GM21528 (cell line): ENCODE results near the gene TRPV5.

Source experiments
- ATAC-seq: cut with Tn5 transposase; IDR thresholded peaks from one replicate; pipeline ENCODE4 v1.9.1; 2021; ENCODE audit warnings: mild to moderate bottlenecking, moderate library complexity; ENCODE audit not compliant: unreplicated experiment, low FRiP score

Gene TRPV5

DNA sequence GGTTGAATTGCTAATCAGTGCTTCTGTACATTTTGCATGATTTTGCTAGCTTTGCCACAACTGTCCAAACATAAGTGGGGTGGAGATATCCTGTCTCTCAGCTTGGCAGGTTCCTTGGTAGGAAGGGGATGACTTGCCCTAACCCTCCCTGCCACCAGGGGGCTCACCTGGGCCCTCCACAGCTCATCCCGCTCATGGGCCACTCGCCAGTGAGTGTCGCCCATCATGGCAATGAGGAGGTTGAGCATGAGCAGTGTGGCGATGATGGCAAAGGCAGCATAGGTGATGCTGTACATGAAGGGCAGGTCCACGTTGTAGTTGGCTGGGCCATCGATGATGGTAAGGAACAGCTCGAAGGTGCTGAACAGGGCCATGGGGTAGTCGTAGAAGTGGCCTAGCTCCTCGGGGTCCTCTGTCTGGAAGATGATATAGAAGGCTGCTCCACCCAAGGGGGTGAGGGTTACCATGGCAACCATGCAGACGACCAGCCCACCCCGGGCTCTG, 60.2 kb downstream of the TRPV5 start:
- ATAC-seq, result peak; percentile 66

DNA sequence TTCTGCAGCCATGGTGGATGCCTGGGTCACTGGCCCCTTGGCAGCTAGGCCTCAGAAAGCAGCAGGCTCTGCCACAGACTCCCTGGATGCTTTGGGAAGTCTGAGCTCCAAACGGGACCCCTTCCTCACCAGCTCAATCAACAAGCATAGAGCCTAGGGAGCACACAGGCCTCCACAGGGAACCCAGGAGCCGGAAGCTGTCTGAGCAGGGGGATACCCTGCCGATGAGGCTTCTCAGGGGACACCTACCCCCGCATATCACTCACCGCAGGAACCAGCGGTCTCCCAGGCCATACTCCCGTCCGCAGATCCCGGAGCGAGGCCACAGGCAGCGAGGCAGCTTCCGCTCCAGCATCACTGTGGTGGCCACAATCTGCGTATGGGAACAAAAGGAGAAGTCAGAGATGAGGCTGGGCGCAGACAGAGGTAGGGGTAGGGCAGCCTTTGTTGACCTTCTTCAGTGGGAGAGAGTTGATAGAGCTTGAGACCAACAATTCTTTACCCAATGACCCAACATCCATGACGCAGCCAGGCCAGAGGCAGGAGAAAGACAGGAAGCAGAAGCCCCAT, 61.4 kb downstream of the TRPV5 start:
- ATAC-seq, result no peak

DNA sequence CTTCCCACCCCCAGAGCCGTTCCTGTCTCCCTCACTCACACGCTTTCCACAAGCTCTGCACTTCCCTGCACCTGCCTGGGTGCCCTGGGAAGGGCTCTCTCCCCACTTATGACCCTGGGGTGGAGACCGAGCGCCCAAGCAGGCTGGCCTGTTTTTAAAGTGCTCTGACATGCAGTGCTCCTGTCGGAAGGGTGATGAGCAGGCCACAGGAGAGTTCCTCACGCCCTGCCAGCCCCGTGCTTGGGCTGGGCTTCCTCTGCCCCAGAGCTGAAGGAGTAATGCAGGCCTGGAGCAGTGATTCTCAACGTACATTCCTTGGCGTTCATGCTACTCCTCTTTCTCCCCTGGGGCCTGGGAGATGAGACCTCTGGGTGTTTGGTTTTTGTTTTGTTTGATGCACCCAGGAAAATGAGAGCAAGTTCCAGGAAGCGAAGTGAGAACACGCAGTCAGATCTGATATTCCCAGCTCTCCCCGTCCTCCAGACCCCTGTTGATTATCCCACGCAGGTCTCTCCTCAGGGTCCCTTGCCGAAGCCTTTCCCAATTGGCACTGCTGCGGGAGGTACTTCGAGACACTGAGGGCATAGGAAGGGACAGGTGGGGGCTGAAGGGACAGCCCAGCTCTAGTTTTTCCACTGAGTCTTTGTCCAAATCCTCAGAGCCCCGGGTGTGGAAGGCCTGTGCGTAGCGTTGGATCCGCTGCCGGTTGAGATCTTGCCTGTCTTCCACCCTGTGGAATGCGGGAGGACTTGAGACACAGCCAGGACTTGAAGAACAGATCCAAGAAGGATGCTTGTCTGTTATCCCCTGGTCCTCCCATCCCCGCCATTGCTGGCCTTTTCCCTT, 62.1 kb downstream of the TRPV5 start:
- no peak for ATAC-seq

DNA sequence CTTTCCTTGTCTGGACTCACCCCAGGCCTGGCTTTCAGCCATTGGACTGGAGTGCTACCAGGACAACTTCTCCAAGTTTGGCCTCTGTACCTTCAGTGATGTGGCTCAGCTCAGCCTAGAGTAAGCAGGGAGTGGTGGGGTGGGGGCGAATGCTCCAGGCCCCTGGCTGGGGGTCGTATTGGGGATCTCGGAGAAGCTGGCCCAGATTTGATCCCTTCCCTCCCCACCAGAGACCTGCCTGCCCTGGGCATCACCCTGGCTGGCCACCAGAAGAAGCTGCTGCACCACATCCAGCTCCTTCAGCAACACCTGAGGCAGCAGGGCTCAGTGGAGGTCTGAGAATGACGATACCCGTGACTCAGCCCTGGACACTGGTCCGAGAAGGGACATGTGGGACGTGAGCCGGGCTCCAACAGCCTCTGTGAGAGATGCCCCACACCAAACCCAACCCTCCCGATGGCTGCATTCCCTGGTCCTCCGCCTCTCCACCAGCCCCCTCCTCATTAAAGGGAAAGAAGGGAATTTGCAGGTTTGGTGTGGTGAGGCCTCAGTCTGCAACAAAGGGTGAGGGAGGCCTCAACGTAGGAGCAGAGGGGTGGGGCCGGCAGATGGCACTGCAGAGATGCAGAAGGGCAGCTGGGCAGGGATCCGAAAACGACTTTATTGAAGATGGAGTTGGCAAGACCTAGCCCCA, 62.8 kb downstream of the TRPV5 start:
- ATAC-seq, result no peak

DNA sequence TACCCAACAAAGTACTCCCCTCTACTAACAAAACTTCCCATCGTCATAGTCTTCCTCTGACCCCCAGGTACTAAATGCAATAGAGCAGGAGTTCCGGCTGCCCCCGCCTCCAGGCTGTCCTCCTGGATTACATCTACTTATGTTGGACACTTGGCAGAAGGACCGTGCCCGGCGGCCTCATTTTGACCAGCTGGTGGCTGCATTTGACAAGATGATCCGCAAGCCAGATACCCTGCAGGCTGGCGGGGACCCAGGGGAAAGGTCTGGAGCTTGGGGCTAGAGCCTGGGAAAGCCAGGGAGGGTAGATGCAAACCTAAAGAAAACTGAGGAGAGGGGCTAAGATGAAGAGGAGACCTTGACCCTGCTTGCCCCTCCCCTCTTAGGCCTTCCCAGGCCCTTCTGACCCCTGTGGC, 63.4 kb downstream of the TRPV5 start:
- no peak for ATAC-seq

DNA sequence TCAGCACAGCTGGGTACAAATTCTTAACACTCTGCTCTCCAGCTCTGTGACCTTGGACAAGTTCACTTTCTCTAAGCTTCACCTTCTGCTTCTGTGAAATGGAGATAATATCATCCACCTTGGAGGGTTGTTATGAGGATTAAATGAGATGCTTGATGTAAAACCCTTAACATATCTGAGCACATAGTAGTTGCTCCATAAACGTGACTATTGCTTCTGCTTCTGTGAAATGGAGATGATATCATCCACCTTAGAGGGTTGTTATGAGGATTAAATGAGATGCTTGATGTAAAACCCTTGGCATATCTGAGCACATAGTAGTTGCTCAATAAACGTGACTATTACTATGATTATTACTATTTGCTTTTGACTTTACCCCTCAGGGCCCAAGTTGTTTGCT, 64.1 kb downstream of the TRPV5 start:
- ATAC-seq, result no peak

DNA sequence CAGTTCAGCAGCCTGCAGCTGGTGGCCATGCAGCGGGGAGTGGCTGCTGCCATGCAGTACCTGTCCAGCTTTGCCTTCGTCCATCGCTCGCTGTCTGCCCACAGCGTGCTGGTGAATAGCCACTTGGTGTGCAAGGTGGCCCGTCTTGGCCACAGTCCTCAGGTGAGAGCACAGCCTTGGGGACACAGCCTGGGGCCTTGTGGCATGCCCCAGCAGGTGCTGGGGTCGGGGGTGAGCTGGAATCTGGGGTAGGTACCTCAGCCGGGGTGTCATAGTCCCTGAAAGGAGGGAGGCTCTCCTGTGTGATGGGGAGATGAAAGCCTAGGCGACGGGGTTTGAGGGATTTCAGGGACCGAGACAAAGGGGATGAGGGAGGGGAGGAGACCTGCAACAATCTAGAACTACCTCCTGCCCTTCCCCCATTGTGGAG, 64.5 kb downstream of the TRPV5 start:
- no peak for ATAC-seq

DNA sequence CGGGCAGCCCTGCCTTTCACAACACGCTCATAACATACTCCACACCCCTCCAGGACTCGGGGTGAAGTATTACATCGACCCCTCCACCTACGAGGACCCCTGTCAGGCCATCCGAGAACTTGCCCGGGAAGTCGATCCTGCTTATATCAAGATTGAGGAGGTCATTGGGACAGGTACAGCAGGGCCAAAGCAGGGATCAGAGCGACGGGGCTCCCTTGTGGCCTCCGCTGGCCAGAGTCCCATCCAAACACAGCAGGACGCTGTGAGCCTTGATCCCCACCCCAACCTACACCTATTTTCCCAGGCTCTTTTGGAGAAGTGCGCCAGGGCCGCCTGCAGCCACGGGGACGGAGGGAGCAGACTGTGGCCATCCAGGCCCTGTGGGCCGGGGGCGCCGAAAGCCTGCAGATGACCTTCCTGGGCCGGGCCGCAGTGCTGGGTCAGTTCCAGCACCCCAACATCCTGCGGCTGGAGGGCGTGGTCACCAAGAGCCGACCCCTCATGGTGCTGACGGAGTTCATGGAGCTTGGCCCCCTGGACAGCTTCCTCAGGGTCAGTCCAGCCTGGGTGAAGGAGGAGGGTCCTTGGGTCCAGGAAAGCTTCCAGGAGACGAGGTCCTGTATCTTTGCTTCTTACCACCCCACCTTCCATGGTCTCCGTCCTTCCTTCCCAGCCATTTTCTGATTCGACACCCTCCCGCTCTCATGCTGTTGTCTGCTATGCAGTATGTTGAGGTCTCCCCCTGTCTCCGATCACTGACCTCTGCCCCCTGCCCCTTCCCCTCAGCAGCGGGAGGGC, 65.2 kb downstream of the TRPV5 start:
- ATAC-seq, result no peak

DNA sequence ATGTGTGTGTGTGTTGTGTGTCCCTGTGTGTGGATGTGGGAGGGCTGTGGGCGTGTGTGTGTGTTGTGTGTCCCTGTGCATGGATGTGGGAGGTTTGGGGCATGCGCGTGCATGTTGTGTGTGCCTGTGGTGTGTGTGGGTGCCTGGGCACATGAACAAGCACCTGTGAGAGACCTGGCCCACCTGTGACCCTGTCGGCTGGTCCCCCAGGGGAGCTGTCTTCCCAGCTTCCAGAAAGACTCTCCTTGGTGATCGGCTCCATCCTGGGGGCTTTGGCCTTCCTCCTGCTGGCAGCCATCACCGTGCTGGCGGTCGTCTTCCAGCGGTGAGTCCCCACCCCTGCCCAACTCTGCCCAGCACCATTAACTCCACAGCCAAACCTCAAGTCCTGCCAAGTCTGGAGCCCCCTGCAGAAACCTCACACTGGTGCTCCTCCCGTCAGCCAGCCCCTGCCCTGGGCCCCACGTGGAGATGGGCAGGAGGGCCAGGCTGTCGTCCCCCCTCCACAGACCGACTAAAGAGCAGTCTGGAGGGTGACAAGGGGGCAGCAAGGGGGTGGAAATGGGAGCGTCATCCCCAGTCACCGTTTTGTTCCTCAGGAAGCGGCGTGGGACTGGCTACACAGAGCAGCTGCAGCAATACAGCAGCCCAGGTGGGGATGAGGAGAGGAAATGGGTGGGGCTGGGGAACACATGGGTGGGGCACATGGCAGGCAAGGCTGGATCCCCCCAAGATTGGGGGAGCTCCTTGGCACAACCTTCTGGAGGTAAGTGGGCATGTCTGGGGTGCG, 66.0 kb downstream of the TRPV5 start:
- no peak for ATAC-seq

DNA sequence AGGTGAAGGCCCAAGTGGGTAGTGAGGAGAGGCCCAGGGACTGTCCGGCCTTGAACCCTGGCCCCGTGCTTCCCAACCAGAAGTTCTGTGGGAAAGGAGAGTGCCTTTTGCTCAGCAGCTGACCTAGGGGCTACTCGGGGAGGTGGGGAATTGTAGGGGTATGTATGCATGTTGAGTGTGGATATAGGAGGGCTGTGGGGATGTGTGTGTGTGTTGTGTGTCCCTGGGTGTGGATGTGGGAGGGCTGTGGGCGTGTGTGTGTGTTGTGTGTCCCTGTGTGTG, 66.5 kb downstream of the TRPV5 start:
- no peak for ATAC-seq

DNA sequence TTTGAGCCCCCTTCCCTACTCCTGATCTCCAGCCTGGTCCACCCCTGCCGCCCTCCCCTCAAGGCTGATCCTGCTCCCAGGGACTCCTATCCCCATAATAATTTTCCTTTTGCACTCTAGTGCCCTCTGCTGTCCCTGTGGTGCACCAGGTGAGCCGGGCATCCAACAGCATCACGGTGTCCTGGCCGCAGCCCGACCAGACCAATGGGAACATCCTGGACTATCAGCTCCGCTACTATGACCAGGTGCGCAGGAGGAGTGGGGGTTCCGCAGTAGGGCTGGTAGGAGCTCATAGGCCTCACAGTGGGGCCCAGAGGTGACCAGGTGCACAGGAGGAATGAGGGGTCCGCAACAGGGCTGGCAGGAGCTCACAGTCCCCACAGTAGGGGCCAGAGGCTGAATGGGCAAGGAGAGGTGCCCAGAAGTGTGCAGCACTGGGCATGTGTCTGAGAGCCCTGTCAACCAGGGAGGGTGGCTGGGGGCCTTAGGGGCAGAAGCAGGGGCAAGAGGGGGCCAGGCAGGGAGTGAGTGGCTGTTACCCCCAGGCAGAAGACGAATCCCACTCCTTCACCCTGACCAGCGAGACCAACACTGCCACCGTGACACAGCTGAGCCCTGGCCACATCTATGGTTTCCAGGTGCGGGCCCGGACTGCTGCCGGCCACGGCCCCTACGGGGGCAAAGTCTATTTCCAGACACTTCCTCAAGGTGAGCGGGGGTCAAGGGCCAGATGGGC, 67.0 kb downstream of the TRPV5 start:
- no peak for ATAC-seq

DNA sequence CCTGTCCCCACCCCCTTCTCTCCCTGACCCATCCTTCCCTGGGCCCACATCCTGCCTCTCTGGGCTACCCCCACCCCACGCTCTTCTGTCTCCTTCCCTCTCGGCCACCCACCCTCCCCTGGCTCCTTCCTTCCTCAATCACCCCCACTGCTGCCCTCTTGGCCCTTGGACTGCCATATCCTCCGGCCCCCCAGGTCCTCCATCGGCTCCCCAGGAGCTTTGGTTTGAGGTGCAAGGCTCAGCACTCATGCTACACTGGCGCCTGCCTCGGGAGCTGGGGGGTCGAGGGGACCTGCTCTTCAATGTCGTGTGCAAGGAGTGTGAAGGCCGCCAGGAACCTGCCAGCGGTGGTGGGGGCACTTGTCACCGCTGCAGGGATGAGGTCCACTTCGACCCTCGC, 67.8 kb downstream of the TRPV5 start:
- ATAC-seq, result no peak

DNA sequence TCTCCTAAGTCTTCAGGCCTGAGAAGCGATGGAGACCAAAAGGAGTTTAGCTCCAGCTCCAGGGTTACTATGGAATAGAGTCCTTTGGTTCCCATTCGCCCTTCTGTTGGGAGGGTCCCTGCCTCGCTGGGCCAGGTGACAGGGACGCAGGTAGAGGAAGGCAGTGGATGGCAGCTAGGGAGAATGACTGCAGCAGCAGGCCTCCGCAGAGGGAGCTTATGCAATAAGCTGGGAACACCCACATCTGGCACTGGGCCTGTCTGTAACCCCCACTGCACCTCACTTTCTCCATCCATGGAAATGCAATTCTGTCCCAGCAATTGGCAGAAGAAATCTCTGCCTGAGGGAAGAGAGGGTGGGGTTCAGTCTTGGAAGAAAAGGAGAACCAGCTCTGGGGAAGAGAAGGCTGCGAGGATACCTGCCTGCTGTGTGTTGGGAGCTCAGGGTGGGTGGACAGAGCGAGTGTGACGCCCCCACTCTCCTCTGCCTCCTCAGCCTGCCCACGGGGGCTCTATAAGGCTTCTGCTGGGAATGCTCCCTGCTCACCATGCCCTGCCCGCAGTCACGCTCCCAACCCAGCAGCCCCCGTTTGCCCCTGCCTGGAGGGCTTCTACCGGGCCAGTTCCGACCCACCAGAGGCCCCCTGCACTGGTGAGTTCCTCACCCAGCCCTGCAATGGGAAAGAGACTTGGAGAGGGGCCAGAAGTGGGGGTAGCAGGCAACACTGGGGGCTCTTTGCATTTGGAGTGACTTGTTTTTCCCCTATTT, 68.4 kb downstream of the TRPV5 start:
- no peak for ATAC-seq

DNA sequence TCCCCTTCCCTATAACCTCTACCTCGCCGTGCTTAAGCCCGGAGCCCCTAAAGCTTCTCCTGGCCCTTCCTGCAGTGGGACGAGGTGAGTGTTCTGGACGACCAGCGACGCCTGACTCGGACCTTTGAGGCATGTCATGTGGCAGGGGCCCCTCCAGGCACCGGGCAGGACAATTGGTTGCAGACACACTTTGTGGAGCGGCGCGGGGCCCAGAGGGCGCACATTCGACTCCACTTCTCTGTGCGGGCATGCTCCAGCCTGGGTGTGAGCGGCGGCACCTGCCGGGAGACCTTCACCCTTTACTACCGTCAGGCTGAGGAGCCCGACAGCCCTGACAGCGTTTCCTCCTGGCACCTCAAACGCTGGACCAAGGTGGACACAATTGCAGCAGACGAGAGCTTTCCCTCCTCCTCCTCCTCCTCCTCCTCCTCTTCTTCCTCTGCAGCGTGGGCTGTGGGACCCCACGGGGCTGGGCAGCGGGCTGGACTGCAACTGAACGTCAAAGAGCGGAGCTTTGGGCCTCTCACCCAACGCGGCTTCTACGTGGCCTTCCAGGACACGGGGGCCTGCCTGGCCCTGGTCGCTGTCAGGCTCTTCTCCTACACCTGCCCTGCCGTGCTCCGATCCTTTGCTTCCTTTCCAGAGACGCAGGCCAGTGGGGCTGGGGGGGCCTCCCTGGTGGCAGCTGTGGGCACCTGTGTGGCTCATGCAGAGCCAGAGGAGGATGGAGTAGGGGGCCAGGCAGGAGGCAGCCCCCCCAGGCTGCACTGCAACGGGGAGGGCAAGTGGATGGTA, 69.5 kb downstream of the TRPV5 start:
- no peak for ATAC-seq

DNA sequence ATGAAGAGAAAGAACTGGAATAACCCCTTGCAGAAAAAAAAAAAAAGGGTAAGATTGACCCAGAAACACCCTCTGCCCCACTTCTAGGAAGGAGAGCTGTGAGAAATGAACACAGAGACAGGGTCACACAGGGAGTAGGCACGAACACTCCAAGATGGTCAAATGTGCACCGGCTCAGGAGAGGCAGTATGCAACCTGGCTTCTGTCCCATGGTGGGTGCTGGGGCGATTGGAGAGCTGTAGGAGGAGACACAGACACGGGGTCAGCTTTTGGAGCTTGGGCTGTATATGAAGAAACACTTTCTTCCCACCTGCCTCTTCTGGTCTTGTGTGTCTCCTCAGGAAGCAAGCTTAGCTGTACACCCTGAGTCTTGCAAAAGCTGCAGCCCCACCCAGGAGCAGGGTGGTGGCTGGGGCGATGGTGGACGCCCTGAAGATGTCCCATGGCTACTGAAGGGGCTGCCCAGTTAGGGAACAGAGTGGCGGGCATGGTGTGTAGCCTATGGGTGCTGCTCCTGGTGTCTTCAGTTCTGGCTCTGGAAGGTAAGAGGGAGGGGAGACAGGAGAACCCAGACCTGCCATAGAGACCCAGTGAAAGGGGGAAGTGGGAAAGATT, 70.7 kb downstream of the TRPV5 start:
- no peak for ATAC-seq

DNA sequence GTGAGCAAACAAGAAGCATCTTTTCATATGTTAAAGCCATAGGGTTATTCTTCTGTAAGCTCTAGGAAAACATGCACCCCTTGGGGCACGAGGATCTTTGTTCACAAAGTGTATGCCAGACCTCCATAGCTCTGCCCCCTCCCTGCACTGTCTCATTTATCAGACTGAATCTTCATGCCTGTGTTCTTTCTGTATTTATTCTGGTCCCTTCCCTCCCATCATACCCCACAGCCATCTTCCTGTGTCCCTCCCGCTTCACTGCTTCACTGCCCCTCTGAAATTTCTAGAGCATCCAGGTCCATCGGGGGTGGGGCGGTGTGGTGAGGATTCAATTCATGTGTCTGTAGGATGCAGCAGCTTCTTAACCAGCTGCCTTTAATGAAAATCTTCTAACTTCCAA, 71.2 kb downstream of the TRPV5 start:
- ATAC-seq, result no peak

DNA sequence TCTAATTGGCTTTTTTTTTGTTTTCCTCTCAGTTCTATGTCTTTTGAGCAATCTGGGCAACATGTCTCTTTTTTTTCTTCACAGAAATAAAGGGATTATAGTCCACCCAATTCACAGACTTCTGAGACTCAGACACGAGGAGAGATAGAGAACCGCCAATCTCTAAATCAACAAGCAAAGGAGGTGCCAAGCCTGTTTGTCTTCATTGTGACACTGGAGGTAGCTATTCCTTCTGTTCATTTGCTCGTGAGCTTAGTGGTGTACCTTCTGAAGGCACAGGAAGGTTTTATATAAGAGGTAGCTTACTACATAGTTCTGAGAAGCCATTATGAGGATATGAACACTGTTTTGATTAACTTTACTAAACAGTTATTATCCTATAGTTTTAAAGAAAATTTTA, 72.6 kb downstream of the TRPV5 start:
- no peak for ATAC-seq

DNA sequence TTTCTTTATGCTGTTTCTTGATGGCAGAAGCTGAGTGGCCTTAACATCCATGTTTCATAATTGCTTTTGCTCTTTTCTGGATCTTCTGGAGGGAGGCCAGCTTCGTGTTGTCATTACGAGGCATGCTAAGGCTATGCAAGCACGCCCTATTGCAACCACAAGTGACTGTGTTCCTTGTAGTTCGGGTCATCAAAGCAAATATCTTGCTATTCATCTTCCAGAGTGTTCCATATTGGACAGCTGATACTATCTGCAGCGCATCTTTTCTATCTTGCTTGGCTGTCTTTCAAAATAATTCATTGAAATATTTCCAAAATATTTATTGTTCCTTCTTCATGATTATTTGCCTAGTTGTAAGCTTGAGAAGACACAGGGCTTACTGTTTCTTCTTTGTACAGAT, 73.7 kb downstream of the TRPV5 start:
- ATAC-seq, result no peak
